Fibroblast of the aortic adventitia (primary cell): Measurements from ENCODE around the gene U2SURP. TPM values are rescaled to one million over a fixed set of nuclear protein-coding genes. Genes with fewer than 3 reads are reported as not detected.
A peak's percentile ranks its signal among the peaks of the same experiment; 100 is the strongest.

Source experiments
- DNase-seq: peaks from one replicate; pipeline ENCODE4 v3.0.0-alpha.2; 2010; ENCODE audit warnings: low read depth
- H3K4me3 ChIP-seq: 2 replicates; pipeline ENCODE4 v1.5.1; 2011; ENCODE audit warnings: low read depth, mild to moderate bottlenecking, control low read depth, low read length, moderate library complexity
- total RNA-seq: library from RNA; depleted of rRNA; stranded (reverse); fragments of >200 nt; gene quantifications from 2 replicates; pipeline ENCODE4 v1.2.3, GENCODE V29; 2012; ENCODE audit warnings: low replicate concordance
- TF ChIP-seq, protein P1 (sequence below): IDR thresholded peaks from 2 replicates; pipeline ENCODE4 v1.5.1; 2011; ENCODE audit warnings: mild to moderate bottlenecking, low read length, control low read depth, inconsistent platforms; ENCODE audit not compliant: insufficient read depth

U2SURP gene
- 99.1 and 128 TPM in 2 replicates for total RNA-seq

DNA sequence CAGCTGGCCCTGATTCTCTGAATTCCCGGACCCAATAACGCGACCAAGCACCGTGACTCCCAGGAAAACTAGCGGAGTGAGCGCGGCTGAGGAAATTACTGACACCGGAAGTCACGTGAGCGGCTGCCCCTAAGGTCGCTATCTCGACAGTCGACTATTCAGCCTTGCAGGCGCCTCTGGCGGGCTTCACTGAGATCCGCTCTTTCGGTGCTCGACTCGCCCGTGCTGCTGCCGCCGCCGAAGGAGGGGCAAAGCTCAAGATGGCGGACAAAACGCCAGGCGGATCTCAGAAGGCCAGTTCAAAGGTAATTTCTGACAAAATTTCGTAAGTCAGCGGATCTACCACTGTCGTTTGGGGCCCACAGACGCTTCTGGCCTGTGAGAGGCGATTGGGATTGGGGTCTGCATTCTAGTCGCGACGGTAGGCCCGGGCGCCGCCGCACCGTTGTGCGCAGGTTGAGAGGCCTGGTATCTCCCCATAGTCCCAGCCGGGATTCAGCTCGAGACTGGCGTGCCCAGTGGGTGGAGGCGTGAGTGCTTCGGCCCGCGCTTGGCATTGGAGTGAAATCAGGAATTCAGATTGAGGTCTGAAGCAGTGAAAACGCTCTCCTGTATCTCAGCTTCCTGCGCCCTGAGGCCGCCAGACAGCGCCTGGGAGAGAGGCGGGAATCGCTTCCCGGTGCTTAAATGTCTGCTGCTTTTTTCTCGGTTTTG is at the start of gene U2SURP:
TSS of gene U2SURP (plus strand) at position 202 of the 714 bp plus-strand sequence. CDS start at position 261, 59 bp downstream.
- peak; percentile 98 for DNase-seq

DNA sequence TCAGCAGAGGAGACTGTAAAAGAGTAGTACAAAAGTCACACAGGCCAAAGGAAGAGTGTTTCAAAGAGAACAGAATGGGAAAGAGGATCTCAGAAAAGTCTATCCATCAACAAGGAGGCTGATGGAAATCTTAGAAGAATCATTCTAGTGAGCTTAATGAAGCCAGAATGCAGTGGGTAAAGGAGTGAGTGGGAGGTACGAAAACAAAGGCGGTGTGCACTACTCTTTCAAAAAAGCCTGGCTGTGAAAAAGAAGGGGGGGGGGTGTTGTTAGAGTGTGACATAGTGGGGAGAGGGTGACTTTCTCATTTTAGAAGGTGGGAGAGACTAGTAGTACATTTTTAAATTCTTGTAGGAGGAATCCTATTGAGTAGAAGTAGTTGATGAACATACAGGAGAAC is 49.6 kb upstream of the U2SURP start:
- TF ChIP-seq, protein P1, sequence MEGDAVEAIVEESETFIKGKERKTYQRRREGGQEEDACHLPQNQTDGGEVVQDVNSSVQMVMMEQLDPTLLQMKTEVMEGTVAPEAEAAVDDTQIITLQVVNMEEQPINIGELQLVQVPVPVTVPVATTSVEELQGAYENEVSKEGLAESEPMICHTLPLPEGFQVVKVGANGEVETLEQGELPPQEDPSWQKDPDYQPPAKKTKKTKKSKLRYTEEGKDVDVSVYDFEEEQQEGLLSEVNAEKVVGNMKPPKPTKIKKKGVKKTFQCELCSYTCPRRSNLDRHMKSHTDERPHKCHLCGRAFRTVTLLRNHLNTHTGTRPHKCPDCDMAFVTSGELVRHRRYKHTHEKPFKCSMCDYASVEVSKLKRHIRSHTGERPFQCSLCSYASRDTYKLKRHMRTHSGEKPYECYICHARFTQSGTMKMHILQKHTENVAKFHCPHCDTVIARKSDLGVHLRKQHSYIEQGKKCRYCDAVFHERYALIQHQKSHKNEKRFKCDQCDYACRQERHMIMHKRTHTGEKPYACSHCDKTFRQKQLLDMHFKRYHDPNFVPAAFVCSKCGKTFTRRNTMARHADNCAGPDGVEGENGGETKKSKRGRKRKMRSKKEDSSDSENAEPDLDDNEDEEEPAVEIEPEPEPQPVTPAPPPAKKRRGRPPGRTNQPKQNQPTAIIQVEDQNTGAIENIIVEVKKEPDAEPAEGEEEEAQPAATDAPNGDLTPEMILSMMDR: no peak

More for the DNA sequence above, at the start of gene U2SURP:
- TF ChIP-seq, protein P1: no peak
- peak within 1 kb of the TSS; percentile 97 for H3K4me3 ChIP-seq

DNA sequence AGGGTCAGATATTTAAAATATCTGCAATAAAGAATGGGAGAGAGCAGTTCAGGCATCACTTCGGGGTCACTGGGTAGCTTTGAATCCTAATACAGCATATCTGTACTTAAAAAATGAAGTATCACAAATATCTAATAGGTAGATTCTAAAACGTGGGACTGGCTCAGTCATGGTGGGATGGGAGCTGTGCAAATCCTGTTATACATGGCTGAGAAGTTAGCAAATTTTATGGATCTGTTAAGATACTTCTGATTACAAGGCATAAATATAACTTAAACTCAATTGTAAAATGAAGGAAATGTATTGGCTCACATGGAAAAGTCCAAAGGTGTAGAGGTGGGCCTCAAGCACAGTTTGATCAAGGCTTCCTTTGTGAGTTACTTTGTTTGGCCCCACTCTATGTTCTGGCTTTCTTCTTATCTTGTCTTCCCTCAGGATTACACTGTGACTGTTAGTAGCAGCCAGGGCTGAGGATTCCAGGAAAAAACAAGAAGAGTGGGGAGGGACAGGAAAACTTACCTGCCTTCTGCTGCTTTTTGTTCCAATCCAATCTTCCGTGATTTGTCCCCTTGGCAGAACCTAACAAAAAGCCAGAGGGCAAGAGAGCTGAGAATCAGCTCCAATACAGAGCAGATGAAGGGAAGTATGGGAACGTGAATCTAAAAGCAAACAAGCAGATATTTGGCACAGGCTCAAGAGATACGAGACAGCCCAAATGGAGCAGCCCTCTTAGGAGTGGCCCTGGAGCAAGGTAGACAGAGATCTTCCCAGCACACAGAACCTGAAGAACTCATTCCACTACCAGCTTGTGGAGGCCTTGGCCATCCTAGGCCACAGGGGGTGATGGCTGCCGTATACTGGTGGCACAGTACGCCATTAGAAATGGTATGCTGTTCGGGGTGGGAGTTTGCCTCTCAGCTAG is 48.8 kb upstream of the U2SURP start:
- no peak for DNase-seq
- TF ChIP-seq, protein P1: no peak
- no peak overlapping the region for H3K4me3 ChIP-seq

More for the DNA sequence above, 49.6 kb upstream of the U2SURP start:
- no peak for DNase-seq
- no peak overlapping the region for H3K4me3 ChIP-seq

DNA sequence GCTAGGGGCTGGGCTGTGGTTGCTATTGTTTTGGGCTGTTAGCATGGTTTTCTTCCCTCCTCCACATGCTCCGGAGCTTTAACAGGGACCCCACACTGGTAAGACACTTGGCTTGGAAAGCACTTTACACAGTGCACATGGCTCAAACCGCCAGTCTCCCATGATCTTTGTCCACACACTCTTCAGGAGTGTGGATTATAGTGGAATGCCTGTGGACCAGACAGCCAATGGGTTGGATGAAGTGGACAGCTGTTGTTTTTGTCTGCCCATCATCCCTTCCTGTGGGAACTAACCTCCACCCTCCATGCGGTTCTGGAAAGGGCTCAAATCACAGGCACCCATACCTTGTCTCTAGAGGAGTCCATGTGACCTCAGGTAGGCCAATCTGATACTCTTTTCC is 47.9 kb upstream of the U2SURP start:
- TF ChIP-seq, protein P1: no peak
- no peak for DNase-seq
- H3K4me3 ChIP-seq: no peak overlapping the region

DNA sequence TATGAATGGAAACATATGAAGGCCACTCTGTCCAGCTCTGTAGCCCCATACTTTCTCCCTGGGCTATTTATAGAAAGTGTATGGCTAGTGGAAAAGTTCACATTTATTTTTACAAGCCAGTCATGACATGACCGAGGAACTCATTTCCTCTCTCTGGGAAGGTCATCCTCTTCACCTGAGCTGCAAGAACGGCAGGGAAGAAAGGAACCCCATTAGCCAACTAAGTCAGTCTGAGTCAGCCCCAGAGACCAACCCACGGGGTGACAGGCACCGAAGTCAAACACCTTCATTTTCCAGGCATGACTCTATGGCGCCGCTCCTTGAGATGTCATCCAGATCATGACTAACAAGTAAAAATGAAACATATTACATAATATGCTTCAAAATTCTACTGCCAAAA is 42.7 kb upstream of the U2SURP start:
- H3K4me3 ChIP-seq: no peak overlapping the region
- TF ChIP-seq, protein P1: no peak
- peak; percentile 68 for DNase-seq

DNA sequence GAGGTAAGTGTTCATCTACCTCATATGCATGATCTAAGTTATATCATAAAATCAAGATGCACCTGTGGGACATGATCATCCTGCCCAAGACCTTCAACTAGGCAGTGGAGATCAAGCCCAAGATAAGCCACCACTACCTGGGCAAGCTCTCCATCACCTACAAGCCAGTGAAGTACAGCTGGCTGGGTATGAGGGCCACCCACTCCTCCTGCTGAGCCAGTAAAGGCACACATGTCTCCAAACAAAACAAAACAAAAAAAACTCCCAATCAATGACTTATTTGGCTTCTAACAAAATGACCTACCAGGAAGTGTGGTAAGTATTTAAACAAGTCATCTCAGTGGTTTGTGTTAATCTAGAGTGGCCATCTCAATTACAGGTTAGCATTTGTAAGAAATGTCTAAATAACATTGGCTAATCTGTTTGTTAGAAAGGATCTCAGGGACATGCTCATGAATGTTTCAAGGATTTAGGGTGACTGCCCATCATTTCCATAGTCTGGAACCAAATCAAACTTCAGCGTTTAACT is 41.0 kb upstream of the U2SURP start:
- no peak overlapping the region for H3K4me3 ChIP-seq
- TF ChIP-seq, protein P1: no peak
- DNase-seq: no peak
